Lower lobe of right lung (tissue), 2 donors: ENCODE data around the gene PRRT1. TPM values are rescaled to one million over a fixed set of nuclear protein-coding genes. Genes with fewer than 3 reads are reported as not detected.

ENCODE experiments used
- ATAC-seq, 2 donors: fragments of 200-7000 bp; cut with Tn5 transposase; one replicate each; pipeline ENCODE4 v1.9.1; 2020 to 2022; ENCODE audit warnings: mild to moderate bottlenecking in 2 of 2, moderate library complexity in 2 of 2
- DNase-seq: peaks from one replicate; pipeline ENCODE4 v3.0.0-alpha.2; 2020
- H3K27ac ChIP-seq: fragments of 200-600 bp; one replicate; pipeline ENCODE4 v1.8.0; 2022
- H3K27me3 ChIP-seq: fragments of 200-600 bp; one replicate; pipeline ENCODE4 v1.8.0; 2022; ENCODE audit warnings: low read depth
- H3K36me3 ChIP-seq: fragments of 200-600 bp; one replicate; pipeline ENCODE4 v1.8.0; 2022; ENCODE audit warnings: mild to moderate bottlenecking
- H3K4me1 ChIP-seq: fragments of 200-600 bp; one replicate; pipeline ENCODE4 v1.8.0; 2022
- H3K4me3 ChIP-seq: fragments of 200-600 bp; one replicate; pipeline ENCODE4 v1.8.0; 2022; ENCODE audit warnings: mild to moderate bottlenecking
- H3K9me3 ChIP-seq: fragments of 200-600 bp; one replicate; pipeline ENCODE4 v1.8.0; 2022
- intact Hi-C: fragments of 100-400 bp; cut with DNase I; formaldehyde crosslinking; loops from one replicate; pipeline ENCODE4 v1.11.0; 2022
- total RNA-seq: library from RNA; stranded (reverse); fragmentation: NEBNext Ultra II Directional; extraction: Animal tissue kit (Norgen Biotek cat#: 25700); gene quantifications from one replicate; pipeline ENCODE4 v1.2.1, GENCODE V29; 2021
- TF ChIP-seq, protein P1 (sequence below): fragments of 200-600 bp; IDR thresholded peaks from one replicate; pipeline ENCODE4 v1.8.0; 2022; ENCODE audit warnings: antibody characterized with exemption, mild to moderate bottlenecking
- donor health status: DM: no; HTN: yes; CAD: no; lungs with severe emphysema.

PRRT1 gene
- total RNA-seq, 1 donor from 2014 or later: 1.2 TPM

- ATAC-seq: no peak
- intact Hi-C loops: no loop called here
- no peak overlapping the region for H3K27ac ChIP-seq
- no peak for DNase-seq
- peaks cover 99% of the 10 kb centered on the region for H3K36me3 ChIP-seq
- H3K4me3 ChIP-seq: no peak overlapping the region
- no peaks in the 10 kb centered on the region for H3K27me3 ChIP-seq
- peaks cover 21% of the 10 kb centered on the region for H3K4me1 ChIP-seq
- TF ChIP-seq, protein P1, sequence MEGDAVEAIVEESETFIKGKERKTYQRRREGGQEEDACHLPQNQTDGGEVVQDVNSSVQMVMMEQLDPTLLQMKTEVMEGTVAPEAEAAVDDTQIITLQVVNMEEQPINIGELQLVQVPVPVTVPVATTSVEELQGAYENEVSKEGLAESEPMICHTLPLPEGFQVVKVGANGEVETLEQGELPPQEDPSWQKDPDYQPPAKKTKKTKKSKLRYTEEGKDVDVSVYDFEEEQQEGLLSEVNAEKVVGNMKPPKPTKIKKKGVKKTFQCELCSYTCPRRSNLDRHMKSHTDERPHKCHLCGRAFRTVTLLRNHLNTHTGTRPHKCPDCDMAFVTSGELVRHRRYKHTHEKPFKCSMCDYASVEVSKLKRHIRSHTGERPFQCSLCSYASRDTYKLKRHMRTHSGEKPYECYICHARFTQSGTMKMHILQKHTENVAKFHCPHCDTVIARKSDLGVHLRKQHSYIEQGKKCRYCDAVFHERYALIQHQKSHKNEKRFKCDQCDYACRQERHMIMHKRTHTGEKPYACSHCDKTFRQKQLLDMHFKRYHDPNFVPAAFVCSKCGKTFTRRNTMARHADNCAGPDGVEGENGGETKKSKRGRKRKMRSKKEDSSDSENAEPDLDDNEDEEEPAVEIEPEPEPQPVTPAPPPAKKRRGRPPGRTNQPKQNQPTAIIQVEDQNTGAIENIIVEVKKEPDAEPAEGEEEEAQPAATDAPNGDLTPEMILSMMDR: no peak
- H3K9me3 ChIP-seq: no peaks in the 10 kb centered on the region
Observed at GRCh38 chr6:32120573-32121059, 31.1 kb downstream of the PRRT1 start.

DNA sequence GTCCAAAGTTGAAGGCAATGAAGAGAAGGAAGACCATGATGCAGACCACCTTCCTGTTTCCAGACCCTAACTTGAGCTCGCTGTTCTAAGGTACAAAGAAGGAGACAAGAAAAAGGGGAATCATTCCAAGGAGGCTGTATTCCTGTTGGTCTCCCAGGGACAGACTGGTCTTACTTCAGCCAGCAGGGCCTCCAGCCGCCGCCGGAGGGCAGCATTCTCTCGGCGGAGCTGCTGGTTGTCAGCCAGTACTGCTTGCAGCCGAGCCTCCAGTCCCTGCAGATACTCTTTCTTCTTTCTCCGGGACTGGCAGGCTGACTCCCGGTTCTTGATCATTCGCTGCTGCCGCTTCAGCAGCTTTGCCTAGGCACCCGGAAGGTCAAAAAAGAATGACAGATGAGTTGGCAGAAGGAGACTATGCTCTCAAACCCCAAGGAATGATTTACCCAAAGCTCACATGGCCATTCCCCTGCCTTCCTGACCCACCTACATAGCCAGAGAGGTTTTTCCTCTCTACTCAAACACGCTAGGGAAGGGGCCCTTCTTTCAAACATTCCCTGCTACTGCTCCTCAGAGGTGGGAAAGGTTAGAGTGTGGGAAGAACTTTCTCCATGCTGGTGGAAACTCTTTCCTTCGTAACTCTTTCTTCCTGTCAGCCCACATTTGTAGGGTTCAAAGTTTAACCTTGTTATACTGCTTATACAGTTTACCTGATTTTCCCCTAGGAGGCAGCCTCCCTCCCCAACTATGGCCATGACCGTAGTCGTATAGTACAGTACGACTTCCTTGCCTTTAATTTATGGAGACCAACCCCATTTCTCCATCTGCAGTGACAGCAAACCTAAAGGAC lies 32.7 kb downstream of the PRRT1 start:
- peak overlapping the region; percentile 59 for H3K27ac ChIP-seq
- intact Hi-C loops: no loop called here
- H3K36me3 ChIP-seq: peaks cover 87% of the 10 kb centered on the region
- ATAC-seq (peak; percentile 79 to 87), DNase-seq (peak; percentile 90)
- no peaks in the 10 kb centered on the region for H3K9me3 ChIP-seq
- no peak overlapping the region for H3K4me3 ChIP-seq
- no peaks in the 10 kb centered on the region for H3K27me3 ChIP-seq
- H3K4me1 ChIP-seq: peaks cover 32% of the 10 kb centered on the region
- TF ChIP-seq, protein P1: peak; percentile 95

DNA sequence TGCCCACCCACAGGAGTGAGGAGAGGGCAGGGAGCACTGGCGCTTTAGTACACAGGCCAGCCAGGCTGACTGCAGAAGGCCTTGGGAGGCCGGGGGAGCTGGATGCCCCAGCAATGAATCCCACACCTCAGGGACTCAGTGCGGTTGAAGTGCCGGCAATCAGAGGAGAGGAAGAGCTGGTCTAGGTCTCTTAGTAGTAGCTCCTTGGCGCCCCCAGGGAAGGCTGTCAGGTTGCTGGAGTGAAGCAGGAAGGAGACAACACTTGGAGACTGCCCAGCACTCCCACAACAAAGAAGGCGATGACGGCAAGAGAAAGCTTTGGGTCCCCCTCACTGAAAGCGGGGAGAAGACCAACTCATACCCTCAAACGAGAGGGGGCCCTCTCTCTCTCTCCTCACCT lies 34.3 kb downstream of the PRRT1 start:
- TF ChIP-seq, protein P1: no peak
- no peak for DNase-seq
- Histone ChIP-seq H3K36me3 (peaks cover 72% of the 10 kb centered on the region), H3K4me3 (no peak overlapping the region), H3K4me1 (peaks cover 47% of the 10 kb centered on the region), H3K9me3 (no peaks in the 10 kb centered on the region), H3K27ac (peak overlapping the region; percentile 15), H3K27me3 (no peaks in the 10 kb centered on the region)
- intact Hi-C loops: no loop called here
- no peak for ATAC-seq

DNA sequence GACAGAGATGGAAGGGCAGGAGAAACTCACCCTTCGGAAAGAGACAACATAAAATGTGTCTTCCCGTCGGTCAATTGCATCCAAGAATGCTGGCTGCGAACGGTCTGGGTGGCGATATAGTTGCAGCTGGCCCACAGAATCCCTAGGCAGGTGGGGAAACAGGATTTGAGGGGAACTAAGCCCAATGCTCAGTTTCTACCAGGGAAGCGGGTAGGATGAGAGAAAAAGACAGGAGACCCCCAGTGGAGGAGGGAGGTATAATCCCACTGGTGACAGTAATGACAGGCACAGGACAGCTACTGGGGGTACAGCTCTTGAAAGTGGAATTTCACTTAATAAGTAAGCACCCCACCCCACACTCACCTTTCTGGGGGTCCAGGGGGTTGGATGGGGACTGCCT lies 35.1 kb downstream of the PRRT1 start:
- H3K4me3 ChIP-seq: no peak overlapping the region
- H3K9me3 ChIP-seq: no peaks in the 10 kb centered on the region
- ATAC-seq (no peak), DNase-seq (no peak)
- peaks cover 53% of the 10 kb centered on the region for H3K4me1 ChIP-seq
- H3K27me3 ChIP-seq: no peaks in the 10 kb centered on the region
- H3K36me3 ChIP-seq: peaks cover 64% of the 10 kb centered on the region
- TF ChIP-seq, protein P1: peak; percentile 29
- intact Hi-C loops: no loop called here
- peak overlapping the region; percentile 11 for H3K27ac ChIP-seq

DNA sequence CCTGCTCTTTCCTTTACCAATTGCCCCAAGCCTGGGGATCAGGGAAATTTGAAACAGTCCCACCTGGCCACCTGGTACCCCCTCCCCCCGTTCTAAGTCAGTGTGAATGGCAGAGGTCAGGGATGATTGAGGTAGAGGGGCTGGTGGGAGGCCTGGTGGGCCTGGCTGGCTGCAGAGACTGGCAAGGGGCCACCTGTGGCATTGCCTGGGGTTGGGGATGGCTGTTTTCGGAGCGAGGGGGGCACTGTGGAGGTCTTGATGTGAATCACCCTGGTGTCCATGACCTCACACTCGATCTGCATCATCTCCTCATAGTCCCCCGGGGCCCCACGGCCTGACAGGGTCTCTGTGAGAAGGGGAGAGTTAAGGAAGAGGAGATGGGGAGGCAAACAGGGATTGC lies 36.1 kb downstream of the PRRT1 start:
- H3K27ac ChIP-seq: no peak overlapping the region
- no peaks in the 10 kb centered on the region for H3K9me3 ChIP-seq
- TF ChIP-seq, protein P1: no peak
- intact Hi-C loops: no loop called here
- DNase-seq (no peak), ATAC-seq (no peak)
- no peaks in the 10 kb centered on the region for H3K27me3 ChIP-seq
- H3K4me3 ChIP-seq: no peak overlapping the region
- H3K36me3 ChIP-seq: peaks cover 53% of the 10 kb centered on the region
- H3K4me1 ChIP-seq: peaks cover 63% of the 10 kb centered on the region
